HepG2 (cell line): ENCODE measurements around the gene EVA1A. TPM values are rescaled to one million over a fixed set of nuclear protein-coding genes. Genes with fewer than 3 reads are reported as not detected.

Source experiments
- ATF1 ChIP-seq: IDR thresholded peaks from 2 replicates; pipeline ENCODE4 v1.6.1; 2016; ENCODE audit warnings: mild to moderate bottlenecking, control low read depth
- BRD4 ChIP-seq: sonication (generic); formaldehyde crosslinking; IDR thresholded peaks from 2 replicates; pipeline ENCODE4 v1.4.0; 2020; ENCODE audit warnings: missing genetic modification reagents
- CC2D1A ChIP-seq: sonication (generic); formaldehyde crosslinking; IDR thresholded peaks from 2 replicates; pipeline ENCODE4 v1.8.1; 2023; ENCODE audit warnings: mild to moderate bottlenecking, missing genetic modification reagents
- CHD2 ChIP-seq: IDR thresholded peaks from 2 replicates; pipeline ENCODE4 v1.6.1; 2011; ENCODE audit warnings: low read depth, low read length, improper control_type of control experiment
- FOSL2 ChIP-seq: sonication (generic); formaldehyde crosslinking; IDR thresholded peaks from 2 replicates; pipeline ENCODE4 v1.4.0; 2020; ENCODE audit warnings: missing genetic modification reagents
- FOXC1 ChIP-seq: sonication (generic); formaldehyde crosslinking; IDR thresholded peaks from 2 replicates; pipeline ENCODE4 v1.8.0; 2022; ENCODE audit warnings: mild to moderate bottlenecking, missing genetic modification reagents, borderline replicate concordance
- FOXO1 ChIP-seq: sonication (generic); formaldehyde crosslinking; IDR thresholded peaks from 2 replicates; pipeline ENCODE4 v1.4.0; 2020; ENCODE audit warnings: missing genetic modification reagents
- IRX3 ChIP-seq: sonication (generic); formaldehyde crosslinking; IDR thresholded peaks from 2 replicates; pipeline ENCODE4 v1.8.1; 2023; ENCODE audit warnings: mild to moderate bottlenecking, low read depth, missing genetic modification reagents, borderline replicate concordance
- MAF1 ChIP-seq: sonication (generic); formaldehyde crosslinking; IDR thresholded peaks from 2 replicates; pipeline ENCODE4 v1.5.0; 2020; ENCODE audit warnings: missing genetic modification reagents, borderline replicate concordance
- NFIB ChIP-seq: sonication (generic); formaldehyde crosslinking; IDR thresholded peaks from 2 replicates; pipeline ENCODE4 v1.9.0; 2021; ENCODE audit warnings: missing genetic modification reagents, mild to moderate bottlenecking, borderline replicate concordance
- NFIC ChIP-seq: IDR thresholded peaks from 2 replicates; pipeline ENCODE4 v1.6.1; 2012; ENCODE audit warnings: mild to moderate bottlenecking, low read length, inconsistent platforms
- NFRKB ChIP-seq: fragments of 450-650 bp; IDR thresholded peaks from 2 replicates; pipeline ENCODE4 v1.6.1; 2017
- REL ChIP-seq: sonication (generic); formaldehyde crosslinking; conservative IDR thresholded peaks from 2 replicates; pipeline ENCODE4 v1.8.0; 2022; ENCODE audit warnings: mild to moderate bottlenecking, missing genetic modification reagents, moderate library complexity
- ZNF138 ChIP-seq: sonication (generic); formaldehyde crosslinking; IDR thresholded peaks from 2 replicates; pipeline ENCODE4 v1.5.0; 2020; ENCODE audit warnings: mild to moderate bottlenecking, low read depth, missing genetic modification reagents
- ZNF143 ChIP-seq: sonication (generic); formaldehyde crosslinking; IDR thresholded peaks from 2 replicates; pipeline ENCODE4 v1.4.0; 2020; ENCODE audit warnings: missing genetic modification reagents
- ZNF430 ChIP-seq: sonication (generic); formaldehyde crosslinking; IDR thresholded peaks from 2 replicates; pipeline ENCODE4 v1.9.0; 2021; ENCODE audit warnings: mild to moderate bottlenecking, missing genetic modification reagents
- polyA plus RNA-seq, 8 experiments: library from polyadenylated mRNA; depleted of rRNA in 3 of 8; stranded (reverse) in 7 of 8; unstranded in 1 of 8; fragments of >200 nt; fragmentation: Illumina TruSeq in 4 of 8; extraction: Trizol in 4 of 8; gene quantifications; 2 replicates each; pipeline versions ENCODE4 v1.2.1 to v1.2.3, GENCODE V29; 2011 to 2016; ENCODE audit warnings: low read depth in 4 of 8, missing spikeins in 1 of 8, mixed read lengths in 1 of 8; ENCODE audit not compliant: insufficient read depth in 1 of 8
- total RNA-seq, 5 experiments: library from RNA; depleted of rRNA; stranded (reverse); fragments of >200 nt; fragmentation: Illumina TruSeq; extraction: Trizol; gene quantifications; 2 replicates each; pipeline ENCODE4 v1.2.3, GENCODE V29; 2016; ENCODE audit warnings: low read depth in 1 of 5
- TF ChIP-seq, protein P1 (sequence below), 2 experiments: IDR thresholded peaks; 2 replicates each; pipeline ENCODE4 v1.6.1; 2011 to 2012; ENCODE audit warnings: low read length in 2 of 2, borderline replicate concordance in 1 of 2, low read depth in 1 of 2, mild to moderate bottlenecking in 1 of 2, moderate library complexity in 1 of 2
- TF ChIP-seq, protein P2 (sequence below): IDR thresholded peaks from 2 replicates; pipeline ENCODE4 v1.6.1; 2016
- TF ChIP-seq, protein P3 (sequence below): sonication (generic); formaldehyde crosslinking; IDR thresholded peaks from 2 replicates; pipeline ENCODE4 v1.5.0; 2020; ENCODE audit warnings: mild to moderate bottlenecking, missing genetic modification reagents
- TF ChIP-seq, protein P4 (sequence below), 2 experiments: sonication (generic) in 1 of 2; formaldehyde crosslinking in 1 of 2; IDR thresholded peaks; 2 replicates each; pipeline versions ENCODE4 v1.5.1 to v1.6.1; 2011 to 2020; ENCODE audit warnings: borderline replicate concordance in 1 of 2, low read depth in 1 of 2, low read length in 1 of 2, mild to moderate bottlenecking in 1 of 2, missing genetic modification reagents in 1 of 2, moderate library complexity in 1 of 2

Gene EVA1A
- total and polyA plus RNA-seq, 2 of the 13 experiments (the other 11 are each of a cell fraction or from before 2014, with no cell fraction given): 57.5 to 57.8 TPM

DNA sequence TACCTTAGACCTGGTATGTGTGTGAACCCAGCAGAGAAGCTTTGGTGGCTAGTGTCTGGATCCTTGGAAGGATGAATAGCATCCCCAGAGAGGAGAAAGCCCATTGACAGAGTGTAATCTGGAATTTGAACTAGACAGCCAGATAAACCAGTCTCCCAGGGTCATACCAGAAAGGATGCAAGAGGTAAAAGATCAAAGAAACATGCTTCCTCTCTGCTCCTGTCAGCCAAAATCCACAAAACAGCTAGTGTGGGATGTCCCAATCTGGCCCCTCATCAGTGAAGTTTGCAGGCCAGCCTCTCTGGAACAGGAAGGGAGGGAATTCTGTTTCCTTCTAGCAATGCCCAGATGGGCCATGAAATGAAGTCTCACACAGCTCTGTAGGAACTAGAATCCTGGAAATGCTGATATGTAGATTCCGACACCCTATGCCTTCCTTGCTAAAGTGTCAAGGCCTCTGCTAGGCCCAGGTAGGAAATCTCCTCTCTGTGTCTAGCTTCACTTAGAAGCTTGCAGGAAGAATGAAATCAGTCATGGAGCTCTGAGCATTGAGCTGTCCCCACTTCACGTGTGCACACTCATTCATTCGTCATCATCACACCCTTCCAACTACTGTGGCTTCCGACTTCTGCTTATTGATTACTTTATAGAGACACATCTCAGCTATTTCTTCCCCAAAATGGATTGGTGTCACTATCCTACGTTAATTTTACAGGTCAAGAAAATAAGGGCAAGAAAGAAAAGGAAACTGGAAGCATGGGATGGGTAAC, 38.0 kb downstream of the EVA1A start (continued):
- TF ChIP-seq, protein P1, sequence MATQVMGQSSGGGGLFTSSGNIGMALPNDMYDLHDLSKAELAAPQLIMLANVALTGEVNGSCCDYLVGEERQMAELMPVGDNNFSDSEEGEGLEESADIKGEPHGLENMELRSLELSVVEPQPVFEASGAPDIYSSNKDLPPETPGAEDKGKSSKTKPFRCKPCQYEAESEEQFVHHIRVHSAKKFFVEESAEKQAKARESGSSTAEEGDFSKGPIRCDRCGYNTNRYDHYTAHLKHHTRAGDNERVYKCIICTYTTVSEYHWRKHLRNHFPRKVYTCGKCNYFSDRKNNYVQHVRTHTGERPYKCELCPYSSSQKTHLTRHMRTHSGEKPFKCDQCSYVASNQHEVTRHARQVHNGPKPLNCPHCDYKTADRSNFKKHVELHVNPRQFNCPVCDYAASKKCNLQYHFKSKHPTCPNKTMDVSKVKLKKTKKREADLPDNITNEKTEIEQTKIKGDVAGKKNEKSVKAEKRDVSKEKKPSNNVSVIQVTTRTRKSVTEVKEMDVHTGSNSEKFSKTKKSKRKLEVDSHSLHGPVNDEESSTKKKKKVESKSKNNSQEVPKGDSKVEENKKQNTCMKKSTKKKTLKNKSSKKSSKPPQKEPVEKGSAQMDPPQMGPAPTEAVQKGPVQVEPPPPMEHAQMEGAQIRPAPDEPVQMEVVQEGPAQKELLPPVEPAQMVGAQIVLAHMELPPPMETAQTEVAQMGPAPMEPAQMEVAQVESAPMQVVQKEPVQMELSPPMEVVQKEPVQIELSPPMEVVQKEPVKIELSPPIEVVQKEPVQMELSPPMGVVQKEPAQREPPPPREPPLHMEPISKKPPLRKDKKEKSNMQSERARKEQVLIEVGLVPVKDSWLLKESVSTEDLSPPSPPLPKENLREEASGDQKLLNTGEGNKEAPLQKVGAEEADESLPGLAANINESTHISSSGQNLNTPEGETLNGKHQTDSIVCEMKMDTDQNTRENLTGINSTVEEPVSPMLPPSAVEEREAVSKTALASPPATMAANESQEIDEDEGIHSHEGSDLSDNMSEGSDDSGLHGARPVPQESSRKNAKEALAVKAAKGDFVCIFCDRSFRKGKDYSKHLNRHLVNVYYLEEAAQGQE (IDR thresholded peaks at IDR 0.05; ENCODE audit: borderline replicate concordance in 1 of 2, low read depth in 1 of 2, low read length in 2 of 2): peak in 1 of 2 experiments; percentile 68; a peak in 2 of 4 replicates
- TF ChIP-seq FOXC1 (CRISPR knock-in tag) (peak; percentile 78; the same call in 1 of the 2 replicates), ZNF138 (CRISPR knock-in tag) (no peak; the same call in 1 of the 2 replicates), ZNF430 (no peak; the same call in 1 of the 2 replicates), BRD4 (CRISPR knock-in tag) (peak; percentile 97), MAF1 (CRISPR knock-in tag) (0 out of 2 replicates have a peak, but pooled peaks have one; percentile 84), IRX3 (CRISPR knock-in tag) (no peak), FOXO1 (CRISPR knock-in tag) (peak; percentile 96), ZNF143 (CRISPR knock-in tag) (peak; percentile 56; the same call in 1 of the 2 replicates), FOSL2 (CRISPR knock-in tag) (peak; percentile 94), ATF1 (CRISPR knock-in tag) (peak; percentile 73), CC2D1A (no peak), CHD2 (no peak), NFIC (peak; percentile 96), NFRKB (no peak), REL (CRISPR knock-in tag) (peak; percentile 50; the same call in 1 of the 2 replicates), NFIB (CRISPR knock-in tag) (no peak)
- TF ChIP-seq, protein P2, sequence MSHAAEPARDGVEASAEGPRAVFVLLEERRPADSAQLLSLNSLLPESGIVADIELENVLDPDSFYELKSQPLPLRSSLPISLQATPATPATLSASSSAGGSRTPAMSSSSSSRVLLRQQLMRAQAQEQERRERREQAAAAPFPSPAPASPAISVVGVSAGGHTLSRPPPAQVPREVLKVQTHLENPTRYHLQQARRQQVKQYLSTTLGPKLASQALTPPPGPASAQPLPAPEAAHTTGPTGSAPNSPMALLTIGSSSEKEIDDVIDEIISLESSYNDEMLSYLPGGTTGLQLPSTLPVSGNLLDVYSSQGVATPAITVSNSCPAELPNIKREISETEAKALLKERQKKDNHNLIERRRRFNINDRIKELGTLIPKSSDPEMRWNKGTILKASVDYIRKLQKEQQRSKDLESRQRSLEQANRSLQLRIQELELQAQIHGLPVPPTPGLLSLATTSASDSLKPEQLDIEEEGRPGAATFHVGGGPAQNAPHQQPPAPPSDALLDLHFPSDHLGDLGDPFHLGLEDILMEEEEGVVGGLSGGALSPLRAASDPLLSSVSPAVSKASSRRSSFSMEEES (CRISPR knock-in tag): peak; percentile 95
- TF ChIP-seq, protein P3, sequence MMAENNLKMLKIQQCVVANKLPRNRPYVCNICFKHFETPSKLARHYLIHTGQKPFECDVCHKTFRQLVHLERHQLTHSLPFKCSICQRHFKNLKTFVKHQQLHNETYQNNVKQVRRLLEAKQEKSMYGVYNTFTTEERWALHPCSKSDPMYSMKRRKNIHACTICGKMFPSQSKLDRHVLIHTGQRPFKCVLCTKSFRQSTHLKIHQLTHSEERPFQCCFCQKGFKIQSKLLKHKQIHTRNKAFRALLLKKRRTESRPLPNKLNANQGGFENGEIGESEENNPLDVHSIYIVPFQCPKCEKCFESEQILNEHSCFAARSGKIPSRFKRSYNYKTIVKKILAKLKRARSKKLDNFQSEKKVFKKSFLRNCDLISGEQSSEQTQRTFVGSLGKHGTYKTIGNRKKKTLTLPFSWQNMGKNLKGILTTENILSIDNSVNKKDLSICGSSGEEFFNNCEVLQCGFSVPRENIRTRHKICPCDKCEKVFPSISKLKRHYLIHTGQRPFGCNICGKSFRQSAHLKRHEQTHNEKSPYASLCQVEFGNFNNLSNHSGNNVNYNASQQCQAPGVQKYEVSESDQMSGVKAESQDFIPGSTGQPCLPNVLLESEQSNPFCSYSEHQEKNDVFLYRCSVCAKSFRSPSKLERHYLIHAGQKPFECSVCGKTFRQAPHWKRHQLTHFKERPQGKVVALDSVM (CRISPR knock-in tag): no peak
- TF ChIP-seq, protein P4, sequence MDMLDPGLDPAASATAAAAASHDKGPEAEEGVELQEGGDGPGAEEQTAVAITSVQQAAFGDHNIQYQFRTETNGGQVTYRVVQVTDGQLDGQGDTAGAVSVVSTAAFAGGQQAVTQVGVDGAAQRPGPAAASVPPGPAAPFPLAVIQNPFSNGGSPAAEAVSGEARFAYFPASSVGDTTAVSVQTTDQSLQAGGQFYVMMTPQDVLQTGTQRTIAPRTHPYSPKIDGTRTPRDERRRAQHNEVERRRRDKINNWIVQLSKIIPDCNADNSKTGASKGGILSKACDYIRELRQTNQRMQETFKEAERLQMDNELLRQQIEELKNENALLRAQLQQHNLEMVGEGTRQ (IDR thresholded peaks at IDR 0.05; ENCODE audit: low read depth, low read length): no peak
- TF ChIP-seq, protein P4 (CRISPR knock-in tag; IDR thresholded peaks at IDR 0.05; ENCODE audit: borderline replicate concordance): no peak
